AG10803 (cell line): ENCODE measurements around the gene MICAL2.

ENCODE experiments used
- DNase-seq: peaks from one replicate; pipeline ENCODE4 v3.0.0; 2010; ENCODE audit warnings: low read depth
- H3K4me3 ChIP-seq: 2 replicates; pipeline ENCODE4 v1.5.1; 2011; ENCODE audit warnings: mild to moderate bottlenecking, low read length, control low read depth
- CTCF ChIP-seq: conservative IDR thresholded peaks from 2 replicates; pipeline ENCODE4 v1.5.1; 2011; ENCODE audit warnings: mild to moderate bottlenecking, low read length, control low read depth, inconsistent platforms

Gene MICAL2

GRCh38 chr11:12161137-12161536 is 50.7 kb downstream of the MICAL2 start:
- DNase-seq: no peak
- no peak overlapping the region for H3K4me3 ChIP-seq
- TF ChIP-seq CTCF: no peak

GRCh38 chr11:12161603-12162350 is 51.4 kb downstream of the MICAL2 start:
- TF ChIP-seq CTCF: no peak
- no peak for DNase-seq
- no peak overlapping the region for H3K4me3 ChIP-seq

- no peak for TF ChIP-seq CTCF
- no peak for DNase-seq
- H3K4me3 ChIP-seq: no peak overlapping the region
Observed at GRCh38 chr11:12162652-12163051, 52.3 kb downstream of the MICAL2 start.

- peak; percentile 79 for DNase-seq
- no peak for TF ChIP-seq CTCF
- H3K4me3 ChIP-seq: no peak overlapping the region
Observed at GRCh38 chr11:12163181-12163941, 53.0 kb downstream of the MICAL2 start.

- H3K4me3 ChIP-seq: no peak overlapping the region
- DNase-seq: peak; percentile 84
- no peak for TF ChIP-seq CTCF
Observed at GRCh38 chr11:12164061-12165014, 53.9 kb downstream of the MICAL2 start.

GRCh38 chr11:12165237-12165875 is 55.0 kb downstream of the MICAL2 start:
- no peak for TF ChIP-seq CTCF
- no peak for DNase-seq
- H3K4me3 ChIP-seq: no peak overlapping the region
